GM19240 (cell line): ENCODE data around the gene PRLHR.
A peak's percentile ranks its signal among the peaks of the same experiment; 100 is the strongest.

Experiments used
- DNase-seq: peaks from one replicate; pipeline ENCODE4 v3.0.0; 2011; ENCODE audit warnings: low spot score; ENCODE audit not compliant: insufficient read length

The PRLHR gene

DNA sequence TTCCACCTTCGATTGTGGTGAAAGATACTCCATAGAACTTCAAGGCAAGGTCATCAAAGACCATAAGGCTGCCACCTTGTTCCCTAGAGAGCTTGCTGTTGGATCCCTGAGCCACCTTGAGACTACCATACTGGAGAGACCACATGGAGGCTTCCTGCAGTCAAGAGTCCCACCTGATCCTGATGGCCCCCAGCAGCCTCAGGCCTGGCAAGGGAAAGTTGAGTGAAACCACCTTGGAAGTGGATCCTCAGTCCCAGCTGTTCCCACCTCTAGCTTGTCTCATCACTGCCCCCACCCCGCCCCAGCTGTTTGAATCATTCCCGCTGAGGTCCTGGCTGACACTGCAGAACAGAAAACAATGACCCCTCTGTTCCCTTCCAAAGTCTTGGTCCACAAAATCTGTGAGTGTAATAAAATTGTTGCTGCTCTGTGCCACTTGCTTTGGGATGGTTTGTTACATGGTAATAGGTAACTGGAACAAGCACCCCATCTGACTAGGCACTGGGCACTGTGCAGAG, 32.0 kb downstream of the PRLHR start:
- no peak for DNase-seq

DNA sequence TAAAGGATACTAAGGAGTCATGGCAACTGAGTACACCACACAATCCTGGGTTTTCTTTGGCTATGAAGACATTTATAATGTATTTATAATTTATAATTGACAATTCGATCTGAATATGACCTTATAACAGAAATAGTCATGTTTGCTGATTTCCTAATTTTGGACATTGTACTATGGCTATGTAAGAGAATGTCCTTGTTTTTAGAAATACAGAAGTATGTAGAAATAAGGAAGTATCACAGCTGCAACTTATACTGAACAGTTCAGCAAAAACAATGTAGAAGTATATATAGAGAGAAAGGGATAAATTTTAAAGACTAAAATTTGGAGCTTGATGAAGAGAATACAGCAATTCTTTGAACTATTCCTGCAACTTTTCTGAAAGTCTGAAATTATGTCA, 32.6 kb downstream of the PRLHR start:
- DNase-seq = no peak

DNA sequence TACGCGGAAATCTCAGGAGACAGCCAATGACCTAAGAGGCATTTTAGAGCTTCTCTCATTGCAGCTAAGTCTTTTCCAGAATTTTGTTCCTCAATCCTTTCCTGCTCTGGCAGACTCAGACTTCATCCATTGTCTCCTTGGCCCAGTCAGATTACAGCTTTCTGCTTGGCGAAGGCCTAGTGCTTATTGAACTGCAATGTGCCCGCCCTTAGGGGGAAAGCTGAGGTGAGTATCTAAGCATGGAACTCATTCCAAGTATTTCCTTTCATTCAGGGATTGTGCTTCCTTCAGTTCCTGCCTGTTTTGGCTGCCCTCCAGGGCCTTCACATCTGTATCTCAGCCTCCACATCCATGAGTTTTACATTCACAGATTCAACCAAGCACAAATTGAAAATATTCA, 37.5 kb downstream of the PRLHR start:
- DNase-seq = no peak

DNA sequence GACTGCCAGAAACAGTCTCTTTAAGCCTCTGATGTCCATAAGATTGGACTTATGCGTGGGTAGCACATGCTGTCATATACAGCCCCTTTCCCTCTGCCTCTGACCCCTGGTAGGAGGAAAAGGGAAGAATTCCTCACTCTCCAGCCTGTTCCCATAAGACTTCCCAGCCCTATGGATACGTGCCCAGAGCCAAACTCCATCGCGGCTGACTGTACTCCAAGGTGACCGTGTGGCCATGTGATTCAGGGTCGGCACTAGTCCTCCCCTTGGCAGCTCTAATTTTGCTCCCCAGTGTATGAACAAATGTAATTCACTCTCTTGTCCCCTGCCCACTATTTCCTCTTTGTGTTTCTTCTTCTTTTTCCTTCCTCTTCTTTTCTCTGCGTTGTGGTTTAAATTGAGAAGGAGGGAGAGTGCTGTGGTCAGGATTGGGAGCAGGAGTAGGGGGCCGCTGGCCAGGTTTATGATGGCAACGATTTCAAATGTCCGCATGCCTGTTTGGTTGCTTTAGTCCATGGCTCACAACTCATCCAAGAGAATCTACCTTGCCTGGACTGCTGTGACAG, 43.8 kb downstream of the PRLHR start:
- no peak for DNase-seq

DNA sequence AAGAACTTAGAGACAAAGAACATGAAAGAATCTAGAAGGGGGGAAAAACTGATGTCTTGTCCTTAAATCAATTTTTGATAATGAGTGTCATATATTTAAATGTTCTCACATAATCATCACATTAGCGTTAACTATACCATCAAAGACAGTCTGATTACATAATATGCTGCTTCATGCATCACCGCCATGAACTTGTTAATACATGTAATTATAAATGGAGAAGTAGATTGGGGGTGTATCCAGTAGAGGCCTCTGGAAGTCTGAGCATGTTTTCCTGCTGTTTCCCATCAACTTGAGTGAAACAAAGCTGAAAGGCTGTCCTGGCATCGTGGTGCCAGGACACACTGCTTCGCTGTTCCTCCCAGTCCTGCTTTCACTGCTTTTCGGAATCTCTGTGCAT, 48.2 kb downstream of the PRLHR start:
- DNase-seq = no peak

DNA sequence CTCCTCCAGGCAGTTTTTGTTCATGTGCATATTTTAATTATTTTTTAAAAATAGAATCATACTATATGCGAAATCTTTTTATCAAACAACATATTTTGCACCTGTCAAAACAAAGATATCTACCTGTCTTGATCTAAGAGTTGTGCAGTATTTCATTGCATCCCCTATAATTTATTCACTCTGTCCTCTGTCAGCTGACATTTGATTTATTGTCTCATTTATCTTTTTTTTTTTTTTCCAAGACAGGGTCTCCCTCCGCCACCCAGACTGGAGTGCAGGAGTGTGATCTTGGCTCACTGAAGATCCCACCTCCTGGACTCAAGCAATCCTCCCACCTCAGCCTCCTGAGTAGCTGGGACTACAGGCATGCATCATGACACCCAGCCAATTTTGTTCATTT, 49.0 kb downstream of the PRLHR start:
- DNase-seq = no peak

DNA sequence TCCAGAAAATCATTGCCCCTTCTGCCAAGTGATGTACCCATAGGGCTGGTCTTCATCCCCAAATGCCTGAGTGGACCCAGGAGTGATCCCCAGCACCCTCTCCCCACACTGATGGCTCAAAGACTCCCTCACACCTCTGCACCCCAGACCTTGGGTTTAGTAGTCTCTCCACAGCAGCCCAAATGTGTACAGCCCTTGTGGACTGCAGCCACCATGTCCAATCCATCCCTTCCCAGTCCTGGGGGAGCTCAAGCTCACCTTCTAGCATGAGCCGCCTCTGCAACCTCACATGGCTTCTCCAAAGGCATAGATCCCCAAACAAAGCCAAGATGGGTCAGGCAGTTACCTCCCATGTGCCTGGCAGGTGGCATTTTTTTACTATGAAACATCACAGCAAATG, 50.1 kb downstream of the PRLHR start:
- DNase-seq = no peak

DNA sequence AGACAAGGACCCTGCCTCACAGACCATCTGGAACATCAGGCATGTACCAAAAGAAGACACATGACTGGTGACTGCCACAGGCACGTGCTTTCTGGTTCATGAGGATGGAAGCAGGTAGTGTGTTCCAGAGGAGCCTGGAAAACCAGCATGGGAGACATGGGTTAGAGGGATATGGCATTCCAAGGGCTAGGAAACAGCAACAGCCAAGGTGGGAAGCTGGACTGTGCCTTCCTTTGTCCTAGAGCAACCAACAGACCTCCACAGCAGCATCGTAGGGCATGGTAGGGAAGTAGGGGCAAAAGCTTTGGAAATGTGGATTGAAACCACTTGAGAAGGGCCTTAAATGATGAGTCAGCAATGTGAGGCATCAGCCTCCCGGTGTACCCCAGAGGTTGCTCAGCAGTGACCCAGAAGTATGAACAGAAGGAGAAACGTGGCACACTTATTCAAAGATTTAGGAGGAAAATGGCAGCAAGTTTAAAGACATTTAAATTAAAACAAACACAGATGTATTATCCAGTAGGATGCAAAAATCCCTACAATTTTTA, 51.0 kb downstream of the PRLHR start:
- no peak for DNase-seq

DNA sequence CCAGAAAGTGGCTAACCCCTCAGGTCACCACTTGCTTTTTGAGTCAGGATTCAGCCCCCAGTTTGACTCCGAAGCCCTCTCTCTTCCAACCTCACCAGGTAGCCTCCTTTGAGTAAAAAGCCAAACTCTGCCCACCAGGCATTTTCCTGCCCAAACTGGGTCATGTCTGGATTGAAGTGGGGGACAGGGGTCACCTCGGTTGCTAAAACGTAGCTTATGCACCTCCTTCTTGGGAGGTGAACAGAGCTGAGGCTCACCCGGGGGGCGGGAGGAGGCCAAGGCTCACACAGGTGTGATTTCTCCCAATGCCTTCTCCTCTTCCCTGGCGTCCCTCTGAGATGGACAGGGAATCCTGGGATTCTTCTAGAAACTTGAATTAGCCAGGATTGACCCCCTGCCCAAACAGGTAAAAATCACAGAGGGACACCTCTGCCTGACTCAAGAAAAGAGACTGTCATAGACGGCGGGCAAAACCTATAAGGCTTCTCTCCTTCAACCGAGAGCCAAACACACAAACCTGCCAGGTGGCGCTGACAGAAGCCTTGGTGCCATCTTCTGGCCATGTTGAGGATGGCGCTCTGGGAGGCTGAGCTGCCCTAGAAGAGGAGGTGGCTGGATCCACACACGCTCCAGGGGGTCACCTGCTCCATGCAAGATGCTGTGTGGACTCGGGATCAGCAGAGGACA, 51.6 kb downstream of the PRLHR start:
- peak; percentile 12 for DNase-seq

DNA sequence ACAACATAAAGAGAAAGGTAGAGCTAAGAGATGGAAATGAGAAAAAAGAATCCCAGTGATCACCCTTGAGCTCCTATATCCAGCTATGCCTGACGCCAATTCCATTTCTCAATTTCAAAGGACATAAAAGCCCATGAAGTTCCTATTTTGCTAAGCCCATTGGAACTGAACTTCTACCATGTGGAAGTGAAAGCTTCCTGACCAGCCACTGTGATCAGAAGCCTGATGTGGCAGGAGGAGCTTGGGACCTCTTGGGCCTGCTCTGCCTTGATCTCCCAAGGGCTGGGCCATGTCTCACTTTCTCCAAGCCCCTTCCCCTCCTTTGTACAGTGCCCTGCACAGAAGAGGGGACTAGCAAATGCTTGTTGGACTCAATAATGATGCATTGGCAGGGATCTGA, 52.7 kb downstream of the PRLHR start:
- DNase-seq = no peak

DNA sequence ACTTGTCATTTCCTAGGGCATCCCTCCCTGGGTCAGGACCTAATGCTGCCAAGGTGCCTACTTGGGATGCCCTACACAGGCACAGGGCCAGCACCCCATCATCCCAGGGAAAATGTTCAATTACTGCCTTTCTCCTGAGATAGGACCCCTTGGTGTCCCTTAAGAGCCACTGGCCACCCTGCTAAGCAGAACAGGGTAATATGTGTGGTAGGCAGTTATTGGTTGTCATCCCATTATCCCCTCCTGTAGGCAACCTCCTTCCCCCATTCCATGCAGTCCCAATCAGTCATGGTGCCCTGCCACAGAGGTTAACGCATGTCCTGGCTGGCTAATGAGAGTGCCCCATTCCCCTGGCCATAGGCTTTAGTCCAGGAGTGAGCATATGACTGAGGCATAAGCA, 53.2 kb downstream of the PRLHR start:
- DNase-seq = no peak

DNA sequence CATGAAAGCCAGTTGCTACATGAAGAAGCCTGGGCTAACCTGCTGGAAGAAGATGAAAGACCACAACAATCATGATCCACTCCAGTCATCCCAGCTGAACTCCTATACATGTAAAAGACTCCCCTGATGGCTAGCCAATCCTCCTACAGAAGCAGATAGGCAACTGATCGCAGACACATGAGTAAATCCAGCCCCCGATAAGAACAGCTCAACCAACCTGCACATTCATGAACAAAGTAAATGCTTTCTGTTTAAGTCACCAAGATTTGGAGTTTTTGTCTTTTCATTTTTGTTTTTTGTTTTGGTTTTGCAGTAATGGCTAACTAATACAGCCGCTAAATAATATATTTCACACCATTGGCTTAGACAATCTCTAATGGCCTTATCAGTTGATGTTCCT, 53.7 kb downstream of the PRLHR start:
- no peak for DNase-seq
